HG02970 (cell line): Measurements from ENCODE around the gene CRYBG1.

Experiments
- ATAC-seq: cut with Tn5 transposase; IDR thresholded peaks from one replicate; pipeline ENCODE4 v1.9.1; 2021; ENCODE audit warnings: mild to moderate bottlenecking, moderate library complexity, moderate number of reproducible peaks; ENCODE audit not compliant: unreplicated experiment, low FRiP score

The CRYBG1 gene

GRCh38 chr6:106421496-106421895 lies 61.0 kb downstream of the CRYBG1 start:
- no peak for ATAC-seq

- no peak for ATAC-seq
These were observed 62.0 kb downstream of the CRYBG1 start for GRCh38 chr6:106422534-106422933.

GRCh38 chr6:106425382-106425781 lies 64.9 kb downstream of the CRYBG1 start:
- ATAC-seq, result no peak

GRCh38 chr6:106426250-106426970 lies 65.9 kb downstream of the CRYBG1 start:
- ATAC-seq, result no peak

- ATAC-seq, result no peak
These were observed 69.9 kb downstream of the CRYBG1 start for GRCh38 chr6:106430466-106430865.

GRCh38 chr6:106431405-106431804 lies 70.9 kb downstream of the CRYBG1 start:
- ATAC-seq, result no peak

- ATAC-seq, result no peak
These were observed 71.5 kb downstream of the CRYBG1 start for GRCh38 chr6:106431972-106432371.

- ATAC-seq, result no peak
These were observed 74.0 kb downstream of the CRYBG1 start for GRCh38 chr6:106434530-106434929.

GRCh38 chr6:106439459-106439858 lies 78.9 kb downstream of the CRYBG1 start:
- ATAC-seq, result no peak

- no peak for ATAC-seq
These were observed 80.0 kb downstream of the CRYBG1 start for GRCh38 chr6:106440546-106440945.

- no peak for ATAC-seq
These were observed 81.9 kb downstream of the CRYBG1 start for GRCh38 chr6:106442395-106442794.

- ATAC-seq, result no peak
These were observed 84.4 kb downstream of the CRYBG1 start for GRCh38 chr6:106444777-106445507.

- ATAC-seq, result no peak
These were observed 85.0 kb downstream of the CRYBG1 start for GRCh38 chr6:106445508-106445878.

- ATAC-seq, result no peak
These were observed 85.9 kb downstream of the CRYBG1 start for GRCh38 chr6:106446287-106446885.

GRCh38 chr6:106446983-106447382 lies 86.5 kb downstream of the CRYBG1 start:
- ATAC-seq, result no peak

GRCh38 chr6:106448000-106448426 lies 87.5 kb downstream of the CRYBG1 start:
- no peak for ATAC-seq

- ATAC-seq, result no peak
These were observed 90.1 kb downstream of the CRYBG1 start for GRCh38 chr6:106450653-106451052.

- no peak for ATAC-seq
These were observed 90.9 kb downstream of the CRYBG1 start for GRCh38 chr6:106451439-106451838.

- no peak for ATAC-seq
These were observed 92.1 kb downstream of the CRYBG1 start for GRCh38 chr6:106452628-106453027.

GRCh38 chr6:106453756-106454367 lies 93.3 kb downstream of the CRYBG1 start:
- no peak for ATAC-seq

GRCh38 chr6:106456756-106457155 lies 96.2 kb downstream of the CRYBG1 start:
- no peak for ATAC-seq
